Endothelial cell of umbilical vein (primary cell): Measurements from ENCODE around the gene MAST4. TPM values are rescaled to one million over a fixed set of nuclear protein-coding genes. Genes with fewer than 3 reads are reported as not detected.

ENCODE experiments used
- BruUV-seq: library from RNA; stranded (reverse); fragments of 400-500 nt; replicated peaks from 2 replicates; lab custom pipeline; 2021; lab: Mats Ljungman, UMichigan
- CTCF ChIA-PET: fragments of 300-600, 350-600 bp; sonication (Branson Sonifier 250); formaldehyde crosslinking; loops from one replicate; lab custom pipeline; 2021; ENCODE audit warnings: antibody characterized with exemption, inconsistent platforms; lab: Charles Lee
- POLR2A ChIA-PET: fragments of 300-600, 350-600 bp; sonication (Branson Sonifier 250); formaldehyde crosslinking; loops from one replicate; lab custom pipeline; 2021; ENCODE audit warnings: antibody characterized with exemption, inconsistent platforms; lab: Charles Lee
- DNase-seq: peaks from one replicate; pipeline ENCODE4 v3.0.0-alpha.2; 2011; ENCODE audit warnings: low read depth, low spot score
- FAIRE-seq: peaks from 2 replicates; lab custom pipeline; 2011; peaks lifted over from hg19 to GRCh38; lab: Jason Lieb, UNC
- H2AFZ ChIP-seq: 2 replicates; pipeline ENCODE4 v1.6.0; 2012; ENCODE audit warnings: low read depth, low read length, control low read depth, inconsistent platforms
- H3K27ac ChIP-seq: 2 replicates; pipeline ENCODE4 v1.5.1; 2011; ENCODE audit warnings: low read depth, mild to moderate bottlenecking, control low read depth, low read length, moderate library complexity; ENCODE audit not compliant: insufficient read depth
- H3K27me3 ChIP-seq, 2 experiments: 2 replicates each; pipeline versions ENCODE4 v1.6.0 to v1.6.1; 2011; ENCODE audit warnings: low read length in 2 of 2, mixed read lengths in 1 of 2; ENCODE audit not compliant: control insufficient read depth in 2 of 2, insufficient read depth in 2 of 2
- H3K36me3 ChIP-seq, 2 experiments: 2 replicates in 1 of 2; 3 replicates in 1 of 2; pipeline ENCODE4 v1.5.1; 2011; ENCODE audit warnings: low read length in 2 of 2, mild to moderate bottlenecking in 1 of 2, moderate library complexity in 1 of 2; ENCODE audit not compliant: control insufficient read depth in 2 of 2, insufficient read depth in 2 of 2; ENCODE audit errors: extremely low read depth in 1 of 2
- H3K4me1 ChIP-seq: 3 replicates; pipeline ENCODE4 v1.5.1; 2011; ENCODE audit warnings: mild to moderate bottlenecking, low read length; ENCODE audit not compliant: control insufficient read depth, insufficient read depth; ENCODE audit errors: extremely low read depth
- H3K4me2 ChIP-seq: 2 replicates; pipeline ENCODE4 v1.6.1; 2011; ENCODE audit warnings: low read length, control low read depth, mixed read lengths; ENCODE audit not compliant: insufficient read depth
- H3K4me3 ChIP-seq, 3 experiments: fragments of 200-600 bp in 1 of 3; sonication (generic), shearing (Covaris generic) in 1 of 3; replicated peaks in 1 of 3; 2 replicates each; pipeline ENCODE4 v1.5.1; 2011 to 2016; ENCODE audit warnings: control low read depth in 3 of 3, low read length in 3 of 3, mild to moderate bottlenecking in 2 of 3, inconsistent platforms in 1 of 3, low read depth in 1 of 3, moderate library complexity in 1 of 3; ENCODE audit not compliant: insufficient read depth in 1 of 3
- H3K79me2 ChIP-seq: 2 replicates; pipeline ENCODE4 v1.6.0; 2012; ENCODE audit warnings: low read length, inconsistent platforms; ENCODE audit not compliant: control insufficient read depth, insufficient read depth
- H3K9ac ChIP-seq: replicated peaks from 2 replicates; pipeline ENCODE3; 2011; ENCODE audit warnings: low read length, control low read depth; ENCODE audit not compliant: insufficient read depth; ENCODE audit errors: extremely low read depth
- H3K9me1 ChIP-seq: replicated peaks from 3 replicates; pipeline ENCODE4 v1.6.0; 2011; ENCODE audit warnings: mild to moderate bottlenecking, low read length; ENCODE audit not compliant: control insufficient read depth, insufficient read depth; ENCODE audit errors: extremely low read depth
- H3K9me3 ChIP-seq: replicated peaks from 2 replicates; pipeline ENCODE4 v1.5.1; 2012; ENCODE audit warnings: low read length, inconsistent platforms; ENCODE audit not compliant: control insufficient read depth, insufficient read depth
- H4K20me1 ChIP-seq: replicated peaks from 2 replicates; pipeline ENCODE3; 2011; ENCODE audit warnings: mild to moderate bottlenecking, low read length; ENCODE audit not compliant: control insufficient read depth, insufficient read depth; ENCODE audit errors: extremely low read depth
- CTCF ChIP-seq, 2 donors: IDR thresholded peaks; 1 replicate in 1 of 2; 2 replicates in 1 of 2; pipeline ENCODE4 v1.5.1; 2011; ENCODE audit warnings: low read length in 2 of 2, mild to moderate bottlenecking in 2 of 2, moderate library complexity in 2 of 2, control low read depth in 1 of 2, inconsistent platforms in 1 of 2, low read depth in 1 of 2; ENCODE audit not compliant: insufficient read depth in 1 of 2; ENCODE audit errors: extremely low read depth in 1 of 2
- EZH2 ChIP-seq: IDR thresholded peaks from 2 replicates; pipeline ENCODE4 v1.6.1; 2012; ENCODE audit warnings: borderline replicate concordance, low read depth, mild to moderate bottlenecking, moderate library complexity, low read length, inconsistent platforms; ENCODE audit not compliant: severe bottlenecking
- FOS ChIP-seq: IDR thresholded peaks from 2 replicates; pipeline ENCODE4 v1.6.1; 2011; ENCODE audit warnings: mild to moderate bottlenecking, low read length, moderate library complexity, borderline replicate concordance; ENCODE audit not compliant: insufficient read depth
- GATA2 ChIP-seq: IDR thresholded peaks from 2 replicates; pipeline ENCODE4 v1.7.0; 2011; ENCODE audit warnings: low read depth, mild to moderate bottlenecking, moderate library complexity, mixed read lengths, low read length; ENCODE audit not compliant: insufficient read length, insufficient read depth
- JUN ChIP-seq: IDR thresholded peaks from 2 replicates; pipeline ENCODE4 v1.6.1; 2011; ENCODE audit warnings: borderline replicate concordance, low read depth; ENCODE audit not compliant: insufficient read length, insufficient read depth
- MAX ChIP-seq: IDR thresholded peaks from 2 replicates; pipeline ENCODE4 v1.6.1; 2011; ENCODE audit not compliant: insufficient read depth, insufficient read length
- MYC ChIP-seq: IDR thresholded peaks from one replicate; pipeline ENCODE4 v1.6.1; 2011; ENCODE audit warnings: mild to moderate bottlenecking, low read depth, low read length
- POLR2A ChIP-seq: IDR thresholded peaks from 2 replicates; pipeline ENCODE4 v1.6.1; 2012; ENCODE audit warnings: low read depth, mild to moderate bottlenecking, control low read depth, low read length
- POLR2AphosphoS5 ChIP-seq: IDR thresholded peaks from 2 replicates; pipeline ENCODE4 v1.6.1; 2012; ENCODE audit warnings: low read depth, mild to moderate bottlenecking, control low read depth, low read length, moderate library complexity; ENCODE audit not compliant: insufficient read depth
- dilution Hi-C: fragments of 300-500 bp; cut with MboI; formaldehyde crosslinking; loops from one replicate; pipeline ENCODE4 v1.15.0; 2019; ENCODE audit warnings: low sequenced_read_pairs; ENCODE audit not compliant: extremely low pct_ligation_motif_present
- intact Hi-C: fragments of 100-400 bp; cut with micrococcal nuclease; formaldehyde crosslinking; loops from one replicate; pipeline ENCODE4 v1.10.0; 2022
- polyA plus RNA-seq, 4 experiments: library from polyadenylated mRNA; depleted of rRNA in 3 of 4; stranded (reverse) in 3 of 4; unstranded in 1 of 4; fragments of >200 nt; gene quantifications; 2 replicates each; pipeline versions ENCODE4 v1.2.1 to v1.2.3, GENCODE V29; 2011 to 2012; ENCODE audit warnings: missing spikeins in 1 of 4
- total RNA-seq: library from RNA; stranded (reverse); gene quantifications from 2 replicates; pipeline ENCODE4 v1.2.3, GENCODE V29; 2021

Gene MAST4
- total and polyA plus RNA-seq, 2 donors (not counting 3 experiments of a cell fraction or from before 2014, with no cell fraction given): 40.2 to 116 TPM

- H3K27ac ChIP-seq: peak overlapping the region; percentile 62
- H2AFZ ChIP-seq: peak overlapping the region; percentile 83
These were observed 619.6 kb downstream of the MAST4 start for GRCh38 chr5:67215519-67216471.

More at GRCh38 chr5:67215519-67216471, 619.6 kb downstream of the MAST4 start:
- Histone ChIP-seq H3K9me3 (no peaks in the 10 kb centered on the region), H3K9me1 (no peaks in the 10 kb centered on the region), H3K9ac (peak overlapping the region; percentile 29), H3K79me2 (no peaks in the 10 kb centered on the region), H3K36me3 (no peaks in the 10 kb centered on the region), H3K4me1 (peaks cover 17% of the 10 kb centered on the region), H4K20me1 (no peaks in the 10 kb centered on the region), H3K4me2 (peak overlapping the region; percentile 85), H3K4me3 (peak overlapping the region in 1 of 3 experiments; percentile 3), H3K27me3 (no peaks in the 10 kb centered on the region)
- no TSS peak for BruUV-seq
- DNase-seq (peak; percentile 88), FAIRE-seq (peak; percentile 93)
- TF ChIP-seq GATA2: peak; percentile 86
- peak; percentile 40 for TF ChIP-seq POLR2AphosphoS5
- TF ChIP-seq EZH2: no peak
- TF ChIP-seq CTCF (IDR thresholded peaks at IDR 0.05; ENCODE audit: extremely low read depth in 1 of 2, insufficient read depth in 1 of 2, low read depth in 1 of 2, low read length in 2 of 2): no peak
- peak; percentile 12 for TF ChIP-seq FOS
- no peak for TF ChIP-seq POLR2A
- TF ChIP-seq MAX: peak; percentile 19
- no peak for TF ChIP-seq MYC
- no peak for TF ChIP-seq JUN
- CTCF ChIA-PET: interaction anchor here (0.9 to 2.0 kb wide), 2 partner anchors 31 to 1037 kb away, joined by 3 to 8 read pairs; no protein-coding TSS in a partner anchor
- intact Hi-C loops (no loop called here), dilution Hi-C loops (no loop called here)
- POLR2A ChIA-PET: no interaction called here
